GM10266 (cell line): ENCODE data around the gene GFOD2.

ENCODE experiments used
- DNase-seq: peaks from one replicate; pipeline ENCODE4 v3.0.0; 2012; ENCODE audit errors: extremely low spot score
- TF ChIP-seq, protein P1 (sequence below): IDR thresholded peaks from 2 replicates; pipeline ENCODE4 v1.5.1; 2012; ENCODE audit warnings: mild to moderate bottlenecking, low read depth; ENCODE audit not compliant: control insufficient read depth, insufficient read depth; ENCODE audit errors: missing control alignments

GFOD2 gene

GRCh38 chr16:67685388-67686112 lies 33.6 kb downstream of the GFOD2 start:
- TF ChIP-seq, protein P1, sequence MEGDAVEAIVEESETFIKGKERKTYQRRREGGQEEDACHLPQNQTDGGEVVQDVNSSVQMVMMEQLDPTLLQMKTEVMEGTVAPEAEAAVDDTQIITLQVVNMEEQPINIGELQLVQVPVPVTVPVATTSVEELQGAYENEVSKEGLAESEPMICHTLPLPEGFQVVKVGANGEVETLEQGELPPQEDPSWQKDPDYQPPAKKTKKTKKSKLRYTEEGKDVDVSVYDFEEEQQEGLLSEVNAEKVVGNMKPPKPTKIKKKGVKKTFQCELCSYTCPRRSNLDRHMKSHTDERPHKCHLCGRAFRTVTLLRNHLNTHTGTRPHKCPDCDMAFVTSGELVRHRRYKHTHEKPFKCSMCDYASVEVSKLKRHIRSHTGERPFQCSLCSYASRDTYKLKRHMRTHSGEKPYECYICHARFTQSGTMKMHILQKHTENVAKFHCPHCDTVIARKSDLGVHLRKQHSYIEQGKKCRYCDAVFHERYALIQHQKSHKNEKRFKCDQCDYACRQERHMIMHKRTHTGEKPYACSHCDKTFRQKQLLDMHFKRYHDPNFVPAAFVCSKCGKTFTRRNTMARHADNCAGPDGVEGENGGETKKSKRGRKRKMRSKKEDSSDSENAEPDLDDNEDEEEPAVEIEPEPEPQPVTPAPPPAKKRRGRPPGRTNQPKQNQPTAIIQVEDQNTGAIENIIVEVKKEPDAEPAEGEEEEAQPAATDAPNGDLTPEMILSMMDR, result no peak
- no peak for DNase-seq

- DNase-seq, result no peak
- TF ChIP-seq, protein P1, result no peak
These were observed 35.3 kb downstream of the GFOD2 start for GRCh38 chr16:67683767-67684166.

DNA sequence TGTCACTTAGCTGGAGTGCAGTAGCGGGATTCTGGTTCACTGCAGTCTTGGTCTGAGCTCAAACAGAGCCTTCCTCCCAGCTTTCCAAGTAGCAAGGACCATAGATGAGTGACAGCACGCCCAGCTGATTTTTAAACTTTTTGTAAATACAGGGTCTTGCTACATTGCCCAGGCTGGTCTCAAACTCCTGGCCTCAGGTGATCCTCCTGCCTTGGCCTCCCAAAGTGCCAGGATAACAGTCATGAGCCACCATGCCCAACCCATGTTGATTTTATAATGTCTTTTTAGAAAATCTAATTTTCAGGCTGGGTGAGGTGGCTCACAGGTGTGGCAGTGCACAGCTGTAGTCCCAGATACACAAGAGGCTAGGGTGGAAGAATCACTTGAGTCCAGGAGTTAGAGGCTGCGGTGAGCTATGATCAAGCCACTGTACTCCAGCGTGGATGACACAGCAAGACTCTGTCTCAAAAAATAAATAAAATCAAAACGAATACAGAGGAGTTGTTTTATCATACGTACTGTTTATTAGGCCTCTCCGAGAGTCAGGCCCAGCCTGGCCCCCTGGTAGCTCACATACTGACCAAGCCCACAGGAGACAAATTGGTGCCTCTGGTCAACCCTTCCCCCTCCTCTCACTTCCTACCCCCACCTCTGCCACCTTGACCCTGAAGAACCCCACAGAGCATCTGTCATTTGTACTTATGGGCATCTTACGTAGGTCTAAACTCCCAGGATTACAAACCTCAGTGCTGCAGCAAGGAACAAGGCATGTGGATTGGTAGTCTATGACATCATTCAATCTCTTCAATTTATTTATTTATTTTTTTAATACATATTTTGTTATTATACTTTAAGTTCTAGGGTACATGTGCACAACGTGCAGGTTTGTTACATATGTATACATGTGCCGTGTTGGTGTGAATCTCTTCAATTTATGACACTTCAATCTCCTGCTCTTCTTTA lies 38.9 kb downstream of the GFOD2 start:
- no peak for DNase-seq
- TF ChIP-seq, protein P1, result no peak

GRCh38 chr16:67678354-67679023 lies 40.6 kb downstream of the GFOD2 start:
- TF ChIP-seq, protein P1, result no peak
- no peak for DNase-seq

DNA sequence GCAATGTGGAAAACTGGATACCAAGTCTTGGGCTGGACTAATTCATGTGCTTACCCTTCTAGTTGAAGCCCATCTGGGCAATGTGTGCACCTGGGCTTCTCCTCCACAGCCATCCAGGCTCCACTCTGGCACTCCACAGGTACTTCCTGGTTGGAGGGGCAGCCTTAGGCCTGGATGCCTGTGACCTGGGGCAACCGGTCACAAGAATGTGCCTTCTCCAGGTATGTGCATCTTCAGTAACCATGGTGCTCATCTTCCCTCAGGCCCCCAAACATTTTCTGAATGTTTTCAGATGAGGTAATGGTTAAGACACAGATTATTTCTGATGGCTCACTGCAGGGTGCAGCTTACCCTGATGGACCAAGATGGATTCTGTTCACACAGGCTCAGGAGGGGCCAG lies 41.4 kb downstream of the GFOD2 start:
- TF ChIP-seq, protein P1, result no peak
- DNase-seq, result no peak

- no peak for DNase-seq
- TF ChIP-seq, protein P1, result no peak
These were observed 42.2 kb downstream of the GFOD2 start for GRCh38 chr16:67676939-67677338.
